Right lobe of liver (tissue), 6 donors: ENCODE data around the gene CYP19A1. TPM values are rescaled to one million over a fixed set of nuclear protein-coding genes. Genes with fewer than 3 reads are reported as not detected.

Source experiments
- ATAC-seq, 4 donors: fragments of 200-7000 bp; cut with Tn5 transposase; one replicate each; pipeline ENCODE4 v1.9.1; 2020; ENCODE audit warnings: mild to moderate bottlenecking in 4 of 4, moderate library complexity in 4 of 4
- DNase-seq, 3 donors: peaks; one replicate each; pipeline ENCODE4 v3.0.0-alpha.2; 2020
- H3K27ac ChIP-seq, 3 donors: fragments of 200-600 bp; one replicate each; pipeline ENCODE4 v1.8.0; 2022
- H3K27me3 ChIP-seq, 2 donors: fragments of 200-600 bp; one replicate each; pipeline ENCODE4 v1.8.0; 2022
- H3K36me3 ChIP-seq, 4 donors: fragments of 200-600 bp; sonication (generic) in 1 of 4; one replicate each; pipeline versions ENCODE4 v1.5.1 to v1.8.0; 2017 to 2022; ENCODE audit warnings: control low read depth in 1 of 4
- H3K4me1 ChIP-seq, 4 donors: fragments of 200-600 bp; sonication (generic) in 1 of 4; one replicate each; pipeline versions ENCODE4 v1.5.1 to v1.8.0; 2017 to 2022; ENCODE audit warnings: control low read depth in 1 of 4
- H3K4me3 ChIP-seq, 3 donors: fragments of 200-600 bp; one replicate each; pipeline ENCODE4 v1.8.0; 2022
- H3K9me3 ChIP-seq, 4 donors: fragments of 200-600 bp; sonication (generic) in 1 of 4; one replicate each; pipeline versions ENCODE4 v1.5.1 to v1.8.0; 2017 to 2022; ENCODE audit warnings: control low read depth in 1 of 4
- POLR2A ChIP-seq: fragments of 450-650 bp; IDR thresholded peaks from one replicate; pipeline ENCODE4 v1.6.1; 2017; ENCODE audit warnings: antibody characterized with exemption, mild to moderate bottlenecking
- WGBS: methylation state at CpG from one replicate; pipeline ENCODE4 v1.1.6; 2018; ENCODE audit warnings: low coverage, low lambda C conversion rate; ENCODE audit not compliant: insufficient coverage; ENCODE audit errors: missing lambda C conversion rate; 5-methylcytosine and 5-hydroxymethylcytosine counted together
- intact Hi-C, 2 donors: fragments of 100-400 bp; cut with DNase I; formaldehyde crosslinking; loops; one replicate each; pipeline versions ENCODE4 v1.11.2 to v1.14.1; 2022
- total RNA-seq, 6 experiments: library from RNA; depleted of rRNA in 2 of 6; stranded (reverse); fragments of >200 nt in 2 of 6; fragmentation: NEBNext Ultra II Directional in 3 of 6; extraction: Animal tissue kit (Norgen Biotek cat#: 25700) in 3 of 6; gene quantifications; one replicate each; pipeline versions ENCODE4 v1.1.0 to v1.2.4, GENCODE V29; 2016 to 2023
- TF ChIP-seq, protein P1 (sequence below), 4 donors: fragments of 200-600 bp in 3 of 4; fragments of 450-650 bp in 1 of 4; IDR thresholded peaks; one replicate each; pipeline versions ENCODE4 v1.5.1 to v1.8.0; 2016 to 2022; ENCODE audit warnings: antibody characterized with exemption in 4 of 4, mild to moderate bottlenecking in 2 of 4
- donor health status: DM: no; HTN: yes; CAD: no.
- donor health status: DM: no; HTN: no; CAD: no.
- donor health status: DM: no; HTN: no; CAD: no.
- donor health status: DM: no; HTN: yes; CAD: no.
- donor health status: DM: no; HTN: yes; CAD: no.

Gene CYP19A1
- total RNA-seq, 6 experiments from 2014 or later, result not detected

DNA sequence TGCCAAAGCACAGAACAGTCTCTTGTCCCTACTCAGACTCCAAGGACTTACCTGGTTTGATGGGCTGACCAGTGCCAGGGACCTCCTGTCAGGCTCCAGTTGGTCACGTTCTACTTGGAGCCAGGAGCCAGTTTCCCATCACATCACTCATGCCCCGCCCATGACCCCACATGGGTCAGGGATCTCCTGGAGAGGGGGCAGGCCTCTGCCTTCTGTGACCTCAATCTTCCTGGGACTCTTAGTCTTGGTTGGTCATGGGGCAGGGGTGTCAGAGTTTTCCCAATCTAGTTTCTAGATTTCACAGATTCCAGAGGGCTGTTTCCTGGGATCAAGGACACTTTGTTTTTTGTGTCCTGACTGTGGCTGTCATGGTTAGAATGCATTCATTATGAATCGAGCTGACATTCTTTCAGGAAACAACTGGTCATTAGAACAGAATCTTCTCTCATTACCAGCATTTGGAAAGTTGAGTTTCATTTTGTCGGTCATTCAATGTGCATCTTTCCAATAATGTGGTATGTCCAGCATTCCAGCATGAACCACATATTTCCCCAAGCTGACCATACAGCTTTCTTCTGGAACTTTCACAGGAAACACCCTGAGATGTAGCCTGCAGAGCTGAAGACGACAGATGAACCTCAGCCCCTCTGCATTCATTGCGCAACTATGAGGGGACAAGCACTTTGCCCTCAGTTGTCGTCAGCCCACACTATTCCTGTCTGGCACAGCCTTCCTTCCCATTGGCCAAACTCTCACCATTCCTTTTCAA is 19.8 kb downstream of the CYP19A1 start:
- DNase-seq (no peak), ATAC-seq (no peak)
- no peaks in the 10 kb centered on the region for H3K4me1 ChIP-seq
- no peak overlapping the region for H3K27ac ChIP-seq
- H3K36me3 ChIP-seq, result no peaks in the 10 kb centered on the region
- no peak overlapping the region for H3K4me3 ChIP-seq
- intact Hi-C loops, result no loop called here
- WGBS, result 30% methylated on average over 7 of the region's 7 CpGs
- TF ChIP-seq, protein P1, sequence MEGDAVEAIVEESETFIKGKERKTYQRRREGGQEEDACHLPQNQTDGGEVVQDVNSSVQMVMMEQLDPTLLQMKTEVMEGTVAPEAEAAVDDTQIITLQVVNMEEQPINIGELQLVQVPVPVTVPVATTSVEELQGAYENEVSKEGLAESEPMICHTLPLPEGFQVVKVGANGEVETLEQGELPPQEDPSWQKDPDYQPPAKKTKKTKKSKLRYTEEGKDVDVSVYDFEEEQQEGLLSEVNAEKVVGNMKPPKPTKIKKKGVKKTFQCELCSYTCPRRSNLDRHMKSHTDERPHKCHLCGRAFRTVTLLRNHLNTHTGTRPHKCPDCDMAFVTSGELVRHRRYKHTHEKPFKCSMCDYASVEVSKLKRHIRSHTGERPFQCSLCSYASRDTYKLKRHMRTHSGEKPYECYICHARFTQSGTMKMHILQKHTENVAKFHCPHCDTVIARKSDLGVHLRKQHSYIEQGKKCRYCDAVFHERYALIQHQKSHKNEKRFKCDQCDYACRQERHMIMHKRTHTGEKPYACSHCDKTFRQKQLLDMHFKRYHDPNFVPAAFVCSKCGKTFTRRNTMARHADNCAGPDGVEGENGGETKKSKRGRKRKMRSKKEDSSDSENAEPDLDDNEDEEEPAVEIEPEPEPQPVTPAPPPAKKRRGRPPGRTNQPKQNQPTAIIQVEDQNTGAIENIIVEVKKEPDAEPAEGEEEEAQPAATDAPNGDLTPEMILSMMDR (IDR thresholded peaks at IDR 0.05), result no peak
- TF ChIP-seq POLR2A, result no peak
- H3K9me3 ChIP-seq, result no peaks in the 10 kb centered on the region
- no peaks in the 10 kb centered on the region for H3K27me3 ChIP-seq

DNA sequence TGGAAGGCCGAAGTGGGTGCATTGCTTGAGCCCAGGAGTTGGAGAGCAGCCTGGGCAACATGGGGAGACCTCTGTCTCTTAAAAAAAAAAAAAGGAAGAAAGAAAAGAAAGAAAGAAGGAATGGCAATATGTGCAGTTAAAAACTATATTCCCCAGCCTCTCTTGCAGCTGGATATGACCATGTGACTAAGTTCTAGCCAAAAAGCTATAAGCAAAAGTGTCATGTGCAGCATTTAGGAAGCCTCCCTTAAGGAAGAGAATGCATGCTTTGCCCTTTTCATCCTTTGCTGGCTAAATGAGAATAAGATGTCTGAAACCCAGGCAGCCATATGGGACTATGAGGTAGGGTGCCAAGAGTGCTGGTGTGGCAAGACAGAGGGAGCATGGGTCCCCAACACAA is 21.8 kb downstream of the CYP19A1 start:
- H3K27ac ChIP-seq, result no peak overlapping the region
- TF ChIP-seq, protein P1 (IDR thresholded peaks at IDR 0.05), result no peak
- TF ChIP-seq POLR2A, result no peak
- ATAC-seq, result no peak
- no CpG with 5 or more reads among the region's 1 CpG for WGBS
- H3K4me1 ChIP-seq, result no peaks in the 10 kb centered on the region
- no peaks in the 10 kb centered on the region for H3K36me3 ChIP-seq
- no peaks in the 10 kb centered on the region for H3K9me3 ChIP-seq
- no peak overlapping the region for H3K4me3 ChIP-seq
- H3K27me3 ChIP-seq, result no peaks in the 10 kb centered on the region
- intact Hi-C loops, result no loop called here
- DNase-seq, result no peak

DNA sequence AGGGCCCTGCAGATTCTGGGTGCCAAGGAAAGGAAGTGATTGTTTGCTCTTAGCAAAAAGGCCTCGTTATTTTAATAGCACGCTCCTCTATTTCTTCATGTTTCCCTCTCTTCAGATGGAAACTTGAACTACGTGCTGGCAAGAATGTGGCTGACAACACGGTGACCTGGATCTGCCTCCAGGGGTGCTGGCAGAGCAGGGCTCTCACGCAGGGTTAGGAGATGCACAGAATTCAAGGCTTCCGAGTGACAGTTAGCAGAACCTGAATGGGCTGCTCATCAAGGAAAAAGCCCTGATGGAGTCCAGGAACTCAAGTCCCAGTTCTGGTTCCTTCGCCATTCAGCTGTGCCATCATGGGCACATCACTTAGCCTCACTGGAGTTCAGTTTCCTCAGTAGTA is 22.7 kb downstream of the CYP19A1 start:
- no peak for ATAC-seq
- 51% methylated on average over 7 of the region's 7 CpGs for WGBS
- H3K4me3 ChIP-seq, result no peak overlapping the region
- no peaks in the 10 kb centered on the region for H3K27me3 ChIP-seq
- DNase-seq, result no peak
- H3K4me1 ChIP-seq, result no peaks in the 10 kb centered on the region
- intact Hi-C loops, result no loop called here
- no peaks in the 10 kb centered on the region for H3K36me3 ChIP-seq
- H3K27ac ChIP-seq, result no peak overlapping the region
- TF ChIP-seq, protein P1 (IDR thresholded peaks at IDR 0.05), result no peak
- TF ChIP-seq POLR2A, result no peak
- H3K9me3 ChIP-seq, result no peaks in the 10 kb centered on the region

DNA sequence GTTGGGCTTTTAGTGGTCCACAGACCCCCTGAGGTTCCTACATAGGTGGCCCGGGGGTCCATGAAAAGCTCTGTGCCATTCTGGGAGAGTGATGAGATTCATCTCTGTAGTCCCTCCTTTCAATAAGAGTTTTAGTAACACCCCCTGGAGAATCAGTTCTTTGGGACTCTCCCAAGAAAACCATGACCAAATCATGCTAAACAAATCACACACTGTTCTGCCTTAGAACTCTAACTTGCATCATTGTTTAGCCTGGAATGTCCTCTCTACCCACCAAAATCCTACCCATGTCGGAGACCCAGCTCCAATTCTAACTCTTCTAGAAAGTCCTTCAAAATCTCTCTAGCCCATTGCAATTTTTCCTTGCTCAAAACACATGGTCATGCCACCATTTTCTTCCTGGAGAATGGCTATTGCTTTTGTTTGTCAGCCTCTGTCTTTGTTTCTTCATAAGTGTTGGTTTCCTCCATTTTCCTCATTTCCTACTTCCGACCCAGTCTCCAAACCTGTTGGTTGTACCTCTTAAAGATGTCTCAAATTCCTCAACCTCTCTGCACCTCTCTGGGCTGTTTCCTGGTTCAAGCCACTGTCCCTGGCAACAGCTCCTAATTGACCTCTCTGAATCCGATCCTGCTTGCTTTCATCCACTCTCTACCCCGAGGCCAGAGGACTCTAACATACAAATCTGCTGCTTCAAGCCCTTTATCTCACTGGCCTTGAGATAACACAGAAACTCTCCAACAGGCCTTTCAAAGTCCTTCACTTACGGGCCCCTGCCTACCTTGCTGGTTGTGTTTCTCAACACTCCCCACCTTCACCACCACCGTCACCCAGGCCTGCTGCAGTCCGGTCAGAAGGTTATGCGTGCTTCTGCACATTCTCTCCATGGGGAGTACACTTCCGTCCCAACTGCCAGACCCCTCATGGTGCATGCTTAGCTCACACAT is 23.7 kb downstream of the CYP19A1 start:
- no peak for TF ChIP-seq POLR2A
- TF ChIP-seq, protein P1 (IDR thresholded peaks at IDR 0.05), result no peak
- Histone ChIP-seq H3K27ac (no peak overlapping the region), H3K4me1 (no peaks in the 10 kb centered on the region), H3K36me3 (no peaks in the 10 kb centered on the region), H3K27me3 (no peaks in the 10 kb centered on the region), H3K4me3 (no peak overlapping the region), H3K9me3 (no peaks in the 10 kb centered on the region)
- WGBS, result 61% methylated on average over 9 of the region's 10 CpGs
- intact Hi-C loops, result no loop called here
- DNase-seq (no peak), ATAC-seq (no peak)
